ENCODE data around the gene ZFP82. TPM values are rescaled to one million over a fixed set of nuclear protein-coding genes. Genes with fewer than 3 reads are reported as not detected.

The ZFP82 gene
- total RNA-seq, 1 experiment from 2014 or later, result 20.1 TPM

DNA sequence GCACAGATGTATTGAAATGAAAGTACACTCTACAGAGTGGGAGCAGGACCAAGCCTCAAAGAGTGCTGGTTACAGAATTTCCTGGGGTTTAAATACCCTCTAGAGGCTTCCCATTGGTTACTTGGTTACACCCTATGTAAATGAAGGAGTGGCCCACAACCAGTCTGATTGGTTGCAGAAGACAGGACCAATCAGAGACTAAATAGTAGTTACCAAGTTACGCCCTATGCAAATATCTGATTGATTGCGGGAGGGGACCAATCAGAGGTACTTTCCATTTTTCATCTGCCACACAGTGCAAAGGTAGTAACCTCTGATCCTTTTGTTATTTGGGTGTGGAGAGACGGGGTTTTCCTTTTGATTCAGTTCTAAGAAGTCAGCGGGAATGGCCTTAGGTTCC lies 5.5 kb upstream of the ZFP82 start:
- no peak overlapping the region for H3K4me3 Mint-ChIP-seq
- Histone ChIP-seq H2BK5ac (ENCODE audit: insufficient read length, low read length) (no peak overlapping the region), H3K18ac (ENCODE audit: insufficient read length, low read depth, low read length) (no peak overlapping the region), H4K5ac (ENCODE audit: insufficient read length, low read depth, low read length) (no peak overlapping the region), H4K8ac (replicated peaks; ENCODE audit: insufficient read length, low read depth, low read length) (no peak overlapping the region), H3K14ac (ENCODE audit: insufficient read depth, low read length) (no peak overlapping the region), H3K23me2 (ENCODE audit: insufficient read length, low read depth, low read length, poor library complexity, severe bottlenecking) (peaks cover 3% of the 10 kb centered on the region), H3K27ac (ENCODE audit: insufficient read length, low read depth, low read length) (no peak overlapping the region), H3K9ac (ENCODE audit: extremely low read depth, insufficient read length, low read length) (no peak overlapping the region), H3K23ac (ENCODE audit: insufficient read length, low read depth, low read length) (no peak overlapping the region), H3K4ac (ENCODE audit: low read depth, low read length) (no peak overlapping the region), H2AK5ac (ENCODE audit: insufficient read length, low read length) (no peak overlapping the region), H4K20me1 (ENCODE audit: control insufficient read depth, insufficient read depth, insufficient read length) (no peaks in the 10 kb centered on the region), H2AFZ (ENCODE audit: low read length) (no peak overlapping the region), H4K91ac (ENCODE audit: insufficient read length, low read depth, low read length) (no peak overlapping the region), H3K9me3 (ENCODE audit: control insufficient read depth, low read depth, low read length) (no peaks in the 10 kb centered on the region), H3K27me3 (ENCODE audit: insufficient read depth, low read length) (no peaks in the 10 kb centered on the region; the same call in 1 of the 2 replicates), H3K79me2 (ENCODE audit: insufficient read depth, low read length) (no peaks in the 10 kb centered on the region), H3K56ac (ENCODE audit: insufficient read length, low read depth, low read length) (no peak overlapping the region), H2BK20ac (ENCODE audit: low read depth, low read length, poor library complexity, severe bottlenecking) (no peak overlapping the region), H3T11ph (ENCODE audit: low read length) (no peak overlapping the region), H3K4me2 (ENCODE audit: insufficient read depth, insufficient read length, low read length) (no peak overlapping the region), H2BK120ac (ENCODE audit: low read depth, low read length, poor library complexity, severe bottlenecking) (no peak overlapping the region), H3K79me1 (ENCODE audit: insufficient read depth, low read depth, low read length, poor library complexity, severe bottlenecking) (no peaks in the 10 kb centered on the region), H3K4me1 (ENCODE audit: insufficient read depth, low read length) (no peaks in the 10 kb centered on the region), H2BK15ac (ENCODE audit: low read depth, low read length) (no peak overlapping the region), H2BK12ac (ENCODE audit: insufficient read length, low read depth, low read length) (no peak overlapping the region)
- no peak overlapping the region for H3K27ac Mint-ChIP-seq
- H3K36me3 Mint-ChIP-seq (ENCODE audit: insufficient read depth in 1 of 3, low read depth in 3 of 3), result no peaks in the 10 kb centered on the region; a peak in 1 of 7 replicates
- DNase-seq, result no peak
- peaks cover 0 to 6% of the 10 kb centered on the region in 2 experiments; a peak in 3 of 5 replicates for H3K9me3 Mint-ChIP-seq
- H3K27me3 Mint-ChIP-seq (ENCODE audit: low read depth), result peaks cover 6% of the 10 kb centered on the region
- TF ChIP-seq, protein P1, sequence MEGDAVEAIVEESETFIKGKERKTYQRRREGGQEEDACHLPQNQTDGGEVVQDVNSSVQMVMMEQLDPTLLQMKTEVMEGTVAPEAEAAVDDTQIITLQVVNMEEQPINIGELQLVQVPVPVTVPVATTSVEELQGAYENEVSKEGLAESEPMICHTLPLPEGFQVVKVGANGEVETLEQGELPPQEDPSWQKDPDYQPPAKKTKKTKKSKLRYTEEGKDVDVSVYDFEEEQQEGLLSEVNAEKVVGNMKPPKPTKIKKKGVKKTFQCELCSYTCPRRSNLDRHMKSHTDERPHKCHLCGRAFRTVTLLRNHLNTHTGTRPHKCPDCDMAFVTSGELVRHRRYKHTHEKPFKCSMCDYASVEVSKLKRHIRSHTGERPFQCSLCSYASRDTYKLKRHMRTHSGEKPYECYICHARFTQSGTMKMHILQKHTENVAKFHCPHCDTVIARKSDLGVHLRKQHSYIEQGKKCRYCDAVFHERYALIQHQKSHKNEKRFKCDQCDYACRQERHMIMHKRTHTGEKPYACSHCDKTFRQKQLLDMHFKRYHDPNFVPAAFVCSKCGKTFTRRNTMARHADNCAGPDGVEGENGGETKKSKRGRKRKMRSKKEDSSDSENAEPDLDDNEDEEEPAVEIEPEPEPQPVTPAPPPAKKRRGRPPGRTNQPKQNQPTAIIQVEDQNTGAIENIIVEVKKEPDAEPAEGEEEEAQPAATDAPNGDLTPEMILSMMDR (conservative IDR thresholded peaks at IDR 0.05), result no peak
- peaks cover 2 to 3% of the 10 kb centered on the region in 2 experiments; a peak in 3 of 4 replicates for H3K4me1 Mint-ChIP-seq
- WGBS (ENCODE audit: extremely low coverage, insufficient read length, low lambda C conversion rate), result no CpG with 5 or more reads among the region's 4 CpGs
